B cell (primary cell): ENCODE data around the gene FAM120B. TPM values are rescaled to one million over a fixed set of nuclear protein-coding genes. Genes with fewer than 3 reads are reported as not detected.

Experiments used
- ATAC-seq: fragments of 200-7000 bp; cut with Tn5 transposase; one replicate; pipeline ENCODE4 v1.10.0; 2021; ENCODE audit warnings: low read depth, mild to moderate bottlenecking, moderate number of reproducible peaks, moderate library complexity
- CTCF ChIA-PET: fragments of 350-600 bp; sonication (Branson Sonifier 250); formaldehyde crosslinking; loops from one replicate; lab custom pipeline; 2021; ENCODE audit warnings: antibody characterized with exemption, inconsistent platforms; lab: Charles Lee
- POLR2A ChIA-PET: fragments of 350-600 bp; sonication (Branson Sonifier 250); formaldehyde crosslinking; loops from one replicate; lab custom pipeline; 2021; ENCODE audit warnings: antibody characterized with exemption; lab: Charles Lee
- DNase-seq: peaks from one replicate; pipeline ENCODE4 v3.0.0; 2013
- H2AFZ ChIP-seq: 2 replicates; pipeline ENCODE4 v1.6.1; 2012; ENCODE audit warnings: mild to moderate bottlenecking, low read depth, low read length; ENCODE audit not compliant: insufficient read depth, poor library complexity, severe bottlenecking
- H3K27ac ChIP-seq, 2 donors: 1 replicate in 1 of 2; 2 replicates in 1 of 2; pipeline ENCODE4 v1.5.1; 2012 to 2013; ENCODE audit warnings: low read length in 2 of 2, mild to moderate bottlenecking in 2 of 2, moderate library complexity in 1 of 2
- H3K27me3 ChIP-seq, 4 experiments: fragments of 200-600 bp in 1 of 4; sonication (generic) in 1 of 4; replicated peaks in 1 of 4; 1 replicate in 2 of 4; 2 replicates in 2 of 4; pipeline versions ENCODE4 v1.6.1 to v1.7.0; 2013 to 2016; ENCODE audit warnings: low read length in 3 of 4, mild to moderate bottlenecking in 2 of 4, mixed read lengths in 1 of 4, moderate library complexity in 1 of 4; ENCODE audit not compliant: insufficient read depth in 4 of 4, control insufficient read depth in 3 of 4; ENCODE audit errors: control extremely low read depth in 1 of 4
- H3K36me3 ChIP-seq, 2 experiments: replicated peaks in 1 of 2; 1 replicate in 1 of 2; 2 replicates in 1 of 2; pipeline versions ENCODE4 v1.6.1 to v1.7.1; 2013; ENCODE audit warnings: low read length in 1 of 2; ENCODE audit not compliant: insufficient read depth in 2 of 2, control insufficient read depth in 1 of 2; ENCODE audit errors: control extremely low read depth in 1 of 2, extremely low read depth in 1 of 2
- H3K4me1 ChIP-seq, 2 donors: fragments of 200-600 bp in 1 of 2; sonication (generic) in 1 of 2; 1 replicate in 1 of 2; 2 replicates in 1 of 2; pipeline versions ENCODE4 v1.5.1 to v1.6.1; 2013 to 2017; ENCODE audit warnings: low read length in 2 of 2; ENCODE audit not compliant: control insufficient read depth in 2 of 2, insufficient read depth in 2 of 2
- H3K4me2 ChIP-seq: replicated peaks from 2 replicates; pipeline ENCODE3; 2012; ENCODE audit warnings: mild to moderate bottlenecking, low read depth, low read length; ENCODE audit not compliant: poor library complexity, severe bottlenecking
- H3K4me3 ChIP-seq, 5 experiments: fragments of 200-600 bp in 1 of 5; sonication (generic) in 1 of 5; 1 replicate in 3 of 5; 2 replicates in 2 of 5; pipeline versions ENCODE4 v1.5.1 to v1.7.0; 2011 to 2016; ENCODE audit warnings: low read length in 4 of 5, mild to moderate bottlenecking in 4 of 5, low read depth in 2 of 5, control low read depth in 1 of 5, moderate library complexity in 1 of 5; ENCODE audit not compliant: insufficient read depth in 1 of 5; ENCODE audit errors: control extremely low read depth in 1 of 5, extremely low read depth in 1 of 5
- H3K79me2 ChIP-seq: fragments of 200-600 bp; sonication (generic); one replicate; pipeline ENCODE4 v1.6.0; 2016; ENCODE audit warnings: low read length; ENCODE audit not compliant: control insufficient read depth, insufficient read depth
- H3K9ac ChIP-seq: fragments of 200-600 bp; sonication (generic); 2 replicates; pipeline ENCODE4 v1.6.1; 2017; ENCODE audit warnings: mild to moderate bottlenecking, low read length, moderate library complexity
- H3K9me3 ChIP-seq, 3 donors: one replicate each; pipeline versions ENCODE4 v1.6.1 to v1.7.1; 2013; ENCODE audit warnings: low read length in 2 of 3; ENCODE audit not compliant: control insufficient read depth in 2 of 3, insufficient read depth in 1 of 3; ENCODE audit errors: control extremely low read depth in 1 of 3
- H4K20me1 ChIP-seq: 2 replicates; pipeline ENCODE4 v1.6.0; 2012; ENCODE audit warnings: mild to moderate bottlenecking, low read length; ENCODE audit not compliant: insufficient read depth, control insufficient read depth, poor library complexity, severe bottlenecking
- H3K27ac Mint-ChIP-seq: one replicate; pipeline ENCODE4 v1.8.0; 2021; ENCODE audit warnings: mixed read lengths
- H3K27me3 Mint-ChIP-seq: one replicate; pipeline ENCODE4 v1.8.0; 2021; ENCODE audit warnings: mixed read lengths
- H3K4me1 Mint-ChIP-seq: one replicate; pipeline ENCODE4 v1.8.0; 2021; ENCODE audit warnings: mixed read lengths
- H3K4me3 Mint-ChIP-seq: one replicate; pipeline ENCODE4 v1.8.0; 2021; ENCODE audit warnings: mixed read lengths
- H3K9me3 Mint-ChIP-seq: one replicate; pipeline ENCODE4 v1.8.0; 2022; ENCODE audit warnings: mixed read lengths; ENCODE audit not compliant: insufficient read depth
- EZH2 ChIP-seq: IDR thresholded peaks from 2 replicates; pipeline ENCODE4 v1.6.1; 2012; ENCODE audit warnings: borderline replicate concordance, low read depth, mild to moderate bottlenecking, moderate library complexity, low read length; ENCODE audit not compliant: insufficient read depth, poor library complexity, severe bottlenecking
- WGBS: methylation state at CpG from one replicate; pipeline ENCODE4 v1.1.5; 2013; ENCODE audit warnings: missing lambda C conversion rate; ENCODE audit not compliant: insufficient coverage; 5-methylcytosine and 5-hydroxymethylcytosine counted together
- intact Hi-C: fragments of 100-400 bp; cut with micrococcal nuclease; formaldehyde crosslinking; loops from one replicate; pipeline ENCODE4 v1.10.0; 2022
- polyA plus RNA-seq: library from polyadenylated mRNA; depleted of rRNA; stranded (reverse); fragments of >200 nt; gene quantifications from 2 replicates; pipeline ENCODE4 v1.2.3, GENCODE V29; 2012
- total RNA-seq, 2 donors: library from RNA; stranded (reverse); fragments of 120-200 nt in 1 of 2; gene quantifications; 1 replicate in 1 of 2; 2 replicates in 1 of 2; pipeline versions ENCODE4 v1.2.3 to v1.2.4, GENCODE V29; 2013 to 2022
- TF ChIP-seq, protein P1 (sequence below): fragments of 200-600 bp; IDR thresholded peaks from one replicate; pipeline ENCODE4 v1.8.0; 2022; ENCODE audit warnings: antibody characterized with exemption, mild to moderate bottlenecking

FAM120B gene
- total and polyA plus RNA-seq, 2 donors (not counting 1 experiment from before 2014, with no cell fraction given), result 12.5 to 51.7 TPM

- ChIA-PET POLR2A (no interaction called here), CTCF (interaction anchor here (1.1 kb wide), 1 partner anchor 595 kb away, joined by 3 read pairs; no protein-coding TSS in a partner anchor)
- no peaks in the 10 kb centered on the region for H3K79me2 ChIP-seq
- H3K4me3 ChIP-seq, result no peak overlapping the region
- no peak overlapping the region for H3K4me2 ChIP-seq
- Mint-ChIP-seq H3K9me3 (no peaks in the 10 kb centered on the region), H3K27ac (no peak overlapping the region), H3K4me1 (peaks cover 2% of the 10 kb centered on the region), H3K27me3 (no peaks in the 10 kb centered on the region), H3K4me3 (no peak overlapping the region)
- H3K9ac ChIP-seq, result no peak overlapping the region
- WGBS, result 100% methylated on average over 2 of the region's 5 CpGs
- intact Hi-C loops, result no loop called here
- H3K27me3 ChIP-seq, result no peaks in the 10 kb centered on the region
- no peak overlapping the region for H2AFZ ChIP-seq
- no peaks in the 10 kb centered on the region for H3K4me1 ChIP-seq
- H3K36me3 ChIP-seq, result peaks cover 0 to 27% of the 10 kb centered on the region in 2 experiments
- ATAC-seq (no peak), DNase-seq (no peak)
- no peaks in the 10 kb centered on the region for H4K20me1 ChIP-seq
- no peaks in the 10 kb centered on the region for H3K9me3 ChIP-seq
- no peak overlapping the region for H3K27ac ChIP-seq
- TF ChIP-seq, protein P1, sequence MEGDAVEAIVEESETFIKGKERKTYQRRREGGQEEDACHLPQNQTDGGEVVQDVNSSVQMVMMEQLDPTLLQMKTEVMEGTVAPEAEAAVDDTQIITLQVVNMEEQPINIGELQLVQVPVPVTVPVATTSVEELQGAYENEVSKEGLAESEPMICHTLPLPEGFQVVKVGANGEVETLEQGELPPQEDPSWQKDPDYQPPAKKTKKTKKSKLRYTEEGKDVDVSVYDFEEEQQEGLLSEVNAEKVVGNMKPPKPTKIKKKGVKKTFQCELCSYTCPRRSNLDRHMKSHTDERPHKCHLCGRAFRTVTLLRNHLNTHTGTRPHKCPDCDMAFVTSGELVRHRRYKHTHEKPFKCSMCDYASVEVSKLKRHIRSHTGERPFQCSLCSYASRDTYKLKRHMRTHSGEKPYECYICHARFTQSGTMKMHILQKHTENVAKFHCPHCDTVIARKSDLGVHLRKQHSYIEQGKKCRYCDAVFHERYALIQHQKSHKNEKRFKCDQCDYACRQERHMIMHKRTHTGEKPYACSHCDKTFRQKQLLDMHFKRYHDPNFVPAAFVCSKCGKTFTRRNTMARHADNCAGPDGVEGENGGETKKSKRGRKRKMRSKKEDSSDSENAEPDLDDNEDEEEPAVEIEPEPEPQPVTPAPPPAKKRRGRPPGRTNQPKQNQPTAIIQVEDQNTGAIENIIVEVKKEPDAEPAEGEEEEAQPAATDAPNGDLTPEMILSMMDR, result no peak
- no peak for TF ChIP-seq EZH2
Observed at GRCh38 chr6:170385506-170385905, 78.9 kb downstream of the FAM120B start.

DNA sequence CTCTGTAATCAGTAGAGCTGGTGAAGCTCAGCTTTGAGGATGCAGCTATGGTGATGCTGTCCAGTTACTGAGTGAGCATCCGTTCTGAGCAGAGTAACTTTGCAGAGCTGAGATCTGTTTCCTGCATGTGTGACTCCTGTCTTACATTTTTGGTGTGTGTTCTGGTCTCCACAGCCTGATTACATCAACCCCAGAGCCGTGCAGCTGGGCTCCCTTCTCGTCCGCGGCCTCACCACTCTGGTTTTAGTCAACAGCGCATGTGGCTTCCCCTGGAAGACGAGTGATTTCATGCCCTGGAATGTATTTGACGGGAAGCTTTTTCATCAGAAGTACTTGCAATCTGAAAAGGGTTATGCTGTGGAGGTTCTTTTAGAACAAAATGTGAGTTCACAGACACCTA, 81.6 kb downstream of the FAM120B start:
- Histone ChIP-seq H3K79me2 (no peaks in the 10 kb centered on the region), H3K9me3 (no peaks in the 10 kb centered on the region), H3K27ac (no peak overlapping the region), H3K27me3 (no peaks in the 10 kb centered on the region), H2AFZ (no peak overlapping the region), H3K4me1 (no peaks in the 10 kb centered on the region), H4K20me1 (no peaks in the 10 kb centered on the region), H3K4me3 (no peak overlapping the region), H3K4me2 (no peak overlapping the region), H3K9ac (no peak overlapping the region), H3K36me3 (peaks cover 0 to 46% of the 10 kb centered on the region in 2 experiments)
- 95% methylated on average over 6 of the region's 8 CpGs for WGBS
- Mint-ChIP-seq H3K4me3 (no peak overlapping the region), H3K27me3 (no peaks in the 10 kb centered on the region), H3K4me1 (no peaks in the 10 kb centered on the region), H3K9me3 (no peaks in the 10 kb centered on the region), H3K27ac (no peak overlapping the region)
- ATAC-seq, result no peak
- no peak for DNase-seq
- intact Hi-C loops, result no loop called here
- ChIA-PET CTCF (no interaction called here), POLR2A (no interaction called here)
- TF ChIP-seq EZH2, result no peak
